Right atrium auricular region (tissue), 2 donors: ENCODE results near the gene DGLUCY. TPM values are rescaled to one million over a fixed set of nuclear protein-coding genes. Genes with fewer than 3 reads are reported as not detected.
"Not testable (repeated sequence)": the region's sequence is repeated elsewhere in the genome, so short reads cannot be mapped to it uniquely, and the experiment has no call there.

Source experiments
- DNase-seq: peaks from one replicate; pipeline ENCODE4 v3.0.0-alpha.2; 2019; ENCODE audit warnings: low spot score
- H3K27ac ChIP-seq, 2 donors: fragments of 200-600 bp; sonication (generic); 1 replicate in 1 of 2; 2 replicates in 1 of 2; pipeline ENCODE4 v1.5.1; 2016 to 2019
- H3K27me3 ChIP-seq, 2 donors: fragments of 200-600 bp; sonication (generic); one replicate each; pipeline versions ENCODE4 v1.5.1 to v1.6.0; 2017 to 2019
- H3K36me3 ChIP-seq: fragments of 200-600 bp; sonication (generic); one replicate; pipeline ENCODE4 v1.5.1; 2016
- H3K4me1 ChIP-seq, 2 donors: fragments of 200-600 bp; sonication (generic); one replicate each; pipeline versions ENCODE4 v1.5.1 to v1.6.0; 2017 to 2019
- H3K4me3 ChIP-seq, 2 donors: fragments of 200-600 bp; sonication (generic); 1 replicate in 1 of 2; 2 replicates in 1 of 2; pipeline ENCODE4 v1.5.1; 2017 to 2019; ENCODE audit warnings: mild to moderate bottlenecking in 1 of 2, moderate library complexity in 1 of 2
- H3K9me3 ChIP-seq, 2 donors: fragments of 200-600 bp; sonication (generic); one replicate each; pipeline ENCODE4 v1.5.1; 2019
- CTCF ChIP-seq, 2 donors: fragments of 200-600 bp; sonication (generic); IDR thresholded peaks; one replicate each; pipeline ENCODE4 v1.5.1; 2019; ENCODE audit warnings: antibody characterized with exemption in 2 of 2
- total RNA-seq, 2 donors: library from RNA; depleted of rRNA; stranded (reverse); fragments of >200 nt; gene quantifications; one replicate each; pipeline ENCODE4 v1.1.0, GENCODE V29; 2016

The DGLUCY gene
- total RNA-seq, 2 donors from 2014 or later = 81.8 to 136 TPM

GRCh38 chr14:91221270-91221669 lies 107.4 kb downstream of the DGLUCY start:
- no peak overlapping the region for H3K4me3 ChIP-seq
- TF ChIP-seq CTCF (IDR thresholded peaks at IDR 0.05) = no peak
- DNase-seq = no peak
- no peaks in the 10 kb centered on the region for H3K9me3 ChIP-seq
- no peaks in the 10 kb centered on the region for H3K27me3 ChIP-seq
- no peak overlapping the region for H3K27ac ChIP-seq
- peaks cover 27% of the 10 kb centered on the region for H3K36me3 ChIP-seq
- H3K4me1 ChIP-seq = peaks cover 0 to 36% of the 10 kb centered on the region in 2 donors

- H3K4me1 ChIP-seq = peaks cover 0 to 36% of the 10 kb centered on the region in 2 donors
- no peak for TF ChIP-seq CTCF (IDR thresholded peaks at IDR 0.05)
- no peaks in the 10 kb centered on the region for H3K27me3 ChIP-seq
- DNase-seq = no peak
- H3K9me3 ChIP-seq = no peaks in the 10 kb centered on the region
- H3K36me3 ChIP-seq = peaks cover 28% of the 10 kb centered on the region
- no peak overlapping the region for H3K4me3 ChIP-seq
- no peak overlapping the region for H3K27ac ChIP-seq
Observed at GRCh38 chr14:91223028-91223783, 109.3 kb downstream of the DGLUCY start.

GRCh38 chr14:91225025-91225424 lies 111.2 kb downstream of the DGLUCY start:
- Histone ChIP-seq H3K4me1 (peaks cover 0 to 21% of the 10 kb centered on the region in 2 donors), H3K27me3 (no peaks in the 10 kb centered on the region), H3K27ac (no peak overlapping the region), H3K36me3 (peaks cover 28% of the 10 kb centered on the region), H3K9me3 (no peaks in the 10 kb centered on the region), H3K4me3 (no peak overlapping the region)
- no peak for TF ChIP-seq CTCF (IDR thresholded peaks at IDR 0.05)
- no peak for DNase-seq

- H3K4me3 ChIP-seq, DNase-seq, H3K27ac ChIP-seq, H3K27me3 ChIP-seq, H3K9me3 ChIP-seq: not testable (repeated sequence)
- peaks cover 24% of the 10 kb centered on the region for H3K36me3 ChIP-seq
- H3K4me1 ChIP-seq = peaks cover 0 to 17% of the 10 kb centered on the region in 2 donors
Observed at GRCh38 chr14:91226360-91226759, 112.5 kb downstream of the DGLUCY start.

GRCh38 chr14:91227183-91227628 lies 113.3 kb downstream of the DGLUCY start:
- Histone ChIP-seq H3K27me3 (no peaks in the 10 kb centered on the region), H3K9me3 (no peaks in the 10 kb centered on the region), H3K36me3 (peaks cover 24% of the 10 kb centered on the region), H3K27ac (no peak overlapping the region), H3K4me1 (peaks cover 0 to 17% of the 10 kb centered on the region in 2 donors), H3K4me3 (no peak overlapping the region)
- no peak for TF ChIP-seq CTCF (IDR thresholded peaks at IDR 0.05)
- DNase-seq = no peak

- H3K9me3 ChIP-seq = no peaks in the 10 kb centered on the region
- peaks cover 24% of the 10 kb centered on the region for H3K36me3 ChIP-seq
- no peak for TF ChIP-seq CTCF (IDR thresholded peaks at IDR 0.05)
- H3K4me1 ChIP-seq = peaks cover 0 to 7% of the 10 kb centered on the region in 2 donors
- H3K27me3 ChIP-seq = no peaks in the 10 kb centered on the region
- no peak for DNase-seq
- no peak overlapping the region for H3K4me3 ChIP-seq
- H3K27ac ChIP-seq = no peak overlapping the region
Observed at GRCh38 chr14:91228112-91229004, 114.5 kb downstream of the DGLUCY start.
